Endothelial cell of hepatic sinusoid (primary cell): Measurements from ENCODE around the gene HSBP1L1.

Experiments used
- in situ Hi-C: cut with HindIII; loops from 2 replicates; pipeline ENCODE4 v1.10.0; 2017; ENCODE audit warnings: low sequenced_read_pairs

HSBP1L1 gene

DNA sequence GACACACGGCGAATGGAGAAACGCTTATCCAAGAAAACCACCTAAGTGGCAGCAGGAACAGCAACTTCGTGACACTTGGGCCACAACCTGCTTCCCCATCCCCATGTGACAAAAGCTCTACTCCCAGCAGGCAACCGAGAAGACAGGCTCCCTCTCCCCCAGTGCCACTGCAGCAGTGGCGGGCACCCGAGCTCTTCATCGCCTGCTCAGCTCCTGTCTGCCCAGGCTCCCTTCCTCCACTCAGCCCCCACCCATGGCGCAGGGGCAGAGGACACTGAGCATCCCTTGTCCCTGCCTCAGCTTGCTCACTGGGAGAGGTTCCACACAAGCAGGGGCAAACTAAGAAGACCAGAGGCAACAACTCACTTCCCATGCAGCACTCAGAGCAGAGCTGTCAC, 35.9 kb upstream of the HSBP1L1 start:
- in situ Hi-C loops = loop anchor here (5.0 kb wide), 1 partner anchor 46 kb away; no protein-coding TSS in a partner anchor

DNA sequence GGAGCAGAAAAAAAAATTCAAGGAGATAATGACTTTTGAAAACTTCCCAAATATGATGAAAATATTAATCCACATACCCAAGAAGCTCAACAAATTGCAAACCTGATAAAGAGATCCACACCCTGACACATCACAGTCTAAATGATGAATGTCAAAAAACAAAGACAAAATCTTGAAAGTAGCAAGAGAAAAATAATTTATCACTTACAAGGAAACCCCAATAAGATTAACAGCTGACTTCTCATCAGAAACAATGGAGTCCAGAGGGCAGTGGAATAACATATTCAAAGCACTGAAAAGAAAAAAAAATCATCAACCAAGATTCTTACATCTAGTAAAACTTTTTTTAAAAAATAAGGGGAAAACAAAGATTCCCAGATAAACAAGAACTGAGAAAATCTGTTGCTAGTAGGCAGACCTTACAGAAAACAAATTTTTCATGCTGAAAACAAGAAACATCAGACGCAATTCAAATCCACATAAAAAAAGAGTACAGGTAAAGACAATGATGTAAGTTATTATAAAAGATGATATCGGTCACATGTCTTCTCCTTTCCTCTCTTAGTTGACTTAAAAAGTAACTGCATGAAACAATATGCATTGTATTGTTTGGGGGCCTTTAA, 34.3 kb upstream of the HSBP1L1 start:
- in situ Hi-C loops = no loop called here

DNA sequence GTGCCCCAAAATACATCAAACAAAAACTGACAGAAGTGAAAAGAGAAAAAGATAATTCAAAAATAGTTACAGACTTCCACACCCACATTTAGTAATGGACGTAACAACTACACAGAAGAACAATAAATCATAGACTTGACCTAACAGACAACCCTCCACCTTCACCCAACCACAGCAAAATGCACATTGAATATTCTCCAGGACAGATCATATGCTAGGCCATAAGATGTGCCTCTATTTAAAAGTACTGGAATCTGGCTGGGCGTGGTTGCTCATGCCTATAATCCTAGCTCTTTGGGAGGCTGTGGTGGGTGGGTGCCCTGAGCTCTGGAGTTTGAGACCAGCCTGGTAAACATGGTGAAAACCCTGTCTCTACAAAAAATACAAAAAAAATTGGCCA, 33.0 kb upstream of the HSBP1L1 start:
- in situ Hi-C loops = no loop called here

DNA sequence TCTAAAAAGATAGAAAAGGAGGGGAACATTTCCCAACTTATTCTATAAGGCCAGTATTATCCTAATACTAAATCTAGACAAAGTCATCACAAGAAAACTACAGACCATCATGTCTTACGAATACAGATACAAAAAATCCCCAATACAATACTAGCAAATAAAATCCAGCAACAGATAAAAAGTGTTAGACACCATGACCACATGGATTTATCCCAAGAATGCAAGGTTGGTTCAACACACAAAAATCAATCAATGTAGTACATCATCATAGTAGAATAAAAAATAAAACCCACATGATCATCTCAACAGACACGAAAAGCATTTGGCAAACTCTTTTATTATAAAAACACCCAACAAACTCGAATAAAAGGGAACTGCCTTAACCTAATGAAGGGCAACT, 31.5 kb upstream of the HSBP1L1 start:
- in situ Hi-C loops = no loop called here

DNA sequence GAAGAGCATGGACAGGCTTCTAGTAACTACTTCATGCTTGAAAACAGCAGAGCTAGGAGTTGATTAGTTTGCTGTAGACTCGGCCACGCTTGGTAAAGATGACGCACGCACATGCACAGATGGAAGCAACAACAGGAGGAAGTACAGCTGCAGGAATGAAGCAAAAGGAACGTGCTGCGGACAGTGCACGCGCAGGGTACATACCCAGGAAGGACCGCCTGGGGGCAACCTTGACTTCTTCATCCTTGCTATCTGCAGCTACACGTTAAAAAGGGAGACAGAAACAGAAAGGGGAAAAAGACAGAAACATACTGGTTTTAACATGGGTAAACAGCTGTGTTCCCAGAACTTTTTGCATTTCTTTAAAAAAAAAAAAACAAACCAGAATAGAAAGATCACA, 30.7 kb upstream of the HSBP1L1 start:
- in situ Hi-C loops = no loop called here

DNA sequence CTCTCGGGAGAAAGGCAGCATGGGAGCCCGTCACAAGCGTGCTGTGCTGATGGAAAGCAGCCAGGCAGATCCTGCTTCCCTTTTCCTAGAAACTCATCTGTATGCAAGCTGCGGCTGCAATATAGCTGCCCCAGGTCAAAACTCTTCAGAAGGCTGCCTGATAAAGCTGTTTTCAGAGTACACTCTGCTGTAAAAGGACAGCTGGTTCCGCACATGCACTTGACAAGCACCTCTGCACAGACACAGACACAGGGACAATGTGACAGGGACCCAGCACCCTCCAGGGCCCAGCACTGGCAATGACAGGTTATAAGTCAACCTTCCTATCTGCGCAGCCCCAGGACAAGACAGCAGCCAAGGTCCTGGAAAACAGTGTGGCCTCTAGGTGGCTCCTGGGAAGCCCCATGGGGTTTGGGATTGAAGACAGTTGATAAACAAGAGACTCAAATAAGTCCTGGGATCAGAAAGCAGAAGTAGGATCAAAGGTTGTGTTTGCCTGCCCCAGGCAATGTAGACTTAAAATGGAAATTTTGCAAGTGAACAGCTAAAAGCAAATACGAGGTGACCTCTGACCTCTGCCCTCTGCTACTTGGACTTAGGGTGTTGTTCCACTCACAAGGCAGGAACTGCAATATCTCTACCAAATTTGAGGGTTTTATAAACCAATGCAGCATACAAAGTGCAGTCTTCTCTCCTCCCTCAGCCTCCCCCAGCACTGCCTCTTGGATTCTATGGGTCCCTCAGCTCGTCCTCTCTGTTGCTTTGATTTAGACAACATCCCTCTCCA, 29.9 kb upstream of the HSBP1L1 start:
- in situ Hi-C loops = no loop called here

DNA sequence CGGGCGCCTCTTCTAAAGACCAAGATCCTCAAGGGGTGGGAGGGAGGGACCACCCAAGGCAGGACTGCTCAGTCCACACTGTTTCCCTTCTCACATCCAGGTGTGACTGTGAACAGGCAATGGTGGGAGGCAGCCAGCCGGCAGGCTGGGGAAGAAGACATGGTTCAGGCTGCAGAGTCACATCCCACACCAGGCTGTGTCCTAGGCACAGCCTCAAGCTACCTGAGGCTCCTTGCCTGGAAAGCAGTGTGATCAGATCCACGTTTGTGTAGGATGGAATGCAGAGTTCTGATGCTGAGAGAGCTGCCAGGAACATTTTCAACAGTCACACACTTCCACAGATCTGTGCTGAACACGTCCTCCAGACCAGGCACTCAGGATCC, 29.4 kb upstream of the HSBP1L1 start:
- in situ Hi-C loops = no loop called here

DNA sequence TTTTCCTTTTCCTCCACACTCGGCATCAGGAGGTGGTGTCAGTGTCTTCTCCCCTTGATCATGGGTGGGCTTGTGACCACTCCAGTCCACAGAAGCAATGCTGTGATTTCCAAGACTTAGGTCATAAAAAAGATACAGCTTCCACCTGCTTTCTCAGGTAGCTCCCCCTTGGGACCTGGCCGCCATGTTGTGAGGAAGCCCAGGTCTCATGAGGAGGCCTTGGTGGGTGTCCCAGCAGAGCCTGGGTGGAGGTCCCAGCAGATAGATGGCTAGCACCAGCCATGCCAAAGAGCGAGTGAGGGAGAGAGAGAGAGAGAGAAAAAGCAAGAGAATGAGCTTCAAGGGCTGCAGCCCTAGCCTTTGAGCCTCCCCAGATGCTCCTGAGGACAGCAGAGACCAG, 28.9 kb upstream of the HSBP1L1 start:
- in situ Hi-C loops = no loop called here

DNA sequence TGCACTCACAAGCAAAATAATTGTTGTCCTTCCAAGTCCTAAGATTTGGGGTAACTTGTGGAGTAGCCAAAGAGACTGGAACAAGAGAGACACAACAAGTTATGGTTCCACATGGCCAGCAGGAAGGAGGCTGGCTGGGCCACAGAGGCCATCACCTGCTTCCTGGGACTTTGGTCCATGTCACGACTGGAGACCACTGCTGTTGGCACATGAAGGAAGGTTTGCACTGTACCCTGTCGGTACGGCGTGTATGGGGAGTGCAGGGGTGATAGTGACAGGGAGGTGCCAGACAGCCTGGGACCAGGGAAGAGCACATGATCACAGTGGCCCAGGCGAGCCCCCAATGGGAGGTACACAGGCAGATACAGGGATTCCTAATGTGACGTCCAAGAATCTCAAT, 28.5 kb upstream of the HSBP1L1 start:
- in situ Hi-C loops = no loop called here

DNA sequence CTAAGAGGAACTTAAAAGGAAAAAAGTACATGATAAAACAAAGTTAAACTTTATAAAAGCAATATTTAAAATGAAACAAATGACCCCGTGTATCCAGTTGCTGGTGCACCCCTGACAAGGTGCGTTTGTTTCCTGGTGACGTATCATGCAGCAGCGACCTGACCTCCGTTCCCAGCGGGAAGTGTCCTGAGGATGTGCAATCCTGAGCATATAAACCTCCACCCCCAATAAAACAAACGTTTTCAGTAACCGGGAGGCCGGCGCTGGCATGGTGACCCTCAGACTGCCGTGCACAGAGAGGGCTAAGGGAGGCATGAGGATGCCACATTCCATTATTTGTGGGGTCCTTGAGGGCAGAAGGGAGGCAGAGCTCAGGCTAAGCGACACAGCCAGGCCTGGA, 27.8 kb upstream of the HSBP1L1 start:
- in situ Hi-C loops = no loop called here

DNA sequence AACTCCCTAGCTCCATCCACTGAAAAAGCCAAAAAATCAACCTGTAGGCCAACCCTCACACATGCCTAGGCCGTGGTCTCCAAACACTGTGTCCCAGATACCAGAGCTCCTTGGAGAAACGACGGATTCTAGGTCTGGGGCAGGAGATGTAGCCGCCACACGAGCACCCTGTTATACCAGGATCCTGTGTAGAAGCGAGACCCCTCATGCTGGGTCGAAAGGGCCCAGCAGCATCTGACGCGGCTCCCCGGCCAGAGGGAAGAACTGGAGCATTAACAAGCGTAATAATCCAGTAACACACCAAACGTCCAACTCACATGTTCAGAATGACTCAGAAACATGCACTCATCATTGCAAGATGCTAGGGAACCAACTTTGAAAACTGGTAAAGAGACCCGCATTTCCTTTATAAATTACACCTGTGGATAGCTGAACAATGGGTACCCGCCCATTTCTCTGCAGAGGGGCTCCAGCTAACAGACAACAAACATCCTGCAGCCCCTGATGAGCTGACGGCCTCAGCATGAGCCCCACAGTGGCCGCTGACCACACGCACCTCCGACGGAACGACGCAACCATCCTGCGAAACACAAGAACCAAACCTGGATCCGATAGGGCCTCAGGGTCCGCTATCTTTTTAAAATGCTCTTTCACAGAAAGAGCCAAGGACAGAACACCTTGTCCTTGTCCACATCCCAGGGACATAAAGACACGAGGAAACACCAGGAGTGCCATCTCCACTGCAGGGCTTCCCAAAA, 27.2 kb upstream of the HSBP1L1 start:
- in situ Hi-C loops = no loop called here

DNA sequence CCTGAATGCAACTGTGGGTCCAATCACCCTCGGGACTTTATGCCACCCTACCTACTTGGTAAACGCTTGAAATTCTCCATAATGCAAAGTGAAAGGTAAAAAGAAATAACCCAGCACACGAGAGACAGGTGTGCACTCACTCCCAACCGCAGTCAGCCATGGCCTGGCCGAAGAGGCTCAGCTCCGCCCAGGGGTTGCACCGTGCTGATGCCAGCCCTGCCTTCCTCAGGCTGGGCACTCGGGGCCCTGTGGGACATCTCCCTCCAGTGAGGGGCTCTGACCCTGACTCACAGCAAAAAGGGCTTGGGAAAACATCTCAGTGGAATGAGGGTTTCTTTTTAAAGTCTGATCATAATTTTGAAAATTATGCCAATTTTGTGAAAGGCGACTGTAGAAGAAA, 26.2 kb upstream of the HSBP1L1 start:
- in situ Hi-C loops = no loop called here

DNA sequence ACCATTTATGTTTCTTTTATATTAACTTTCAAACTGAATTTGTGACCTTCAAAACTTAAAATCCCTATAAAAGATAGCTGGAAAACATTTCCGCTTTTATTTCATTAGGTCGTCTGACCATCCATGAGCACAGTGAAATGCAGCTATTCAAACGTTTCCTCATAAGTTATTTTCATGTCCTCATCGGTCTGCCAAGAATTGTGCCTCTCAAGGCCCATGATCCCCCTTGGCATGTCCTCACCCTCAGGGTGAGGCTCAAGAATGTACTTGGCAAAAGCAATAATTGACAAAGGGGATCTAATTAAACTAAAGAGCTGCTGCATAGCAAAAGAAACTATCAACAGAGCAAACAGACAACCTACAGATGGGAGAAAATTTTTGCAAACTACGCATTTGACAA, 25.3 kb upstream of the HSBP1L1 start:
- in situ Hi-C loops = no loop called here

DNA sequence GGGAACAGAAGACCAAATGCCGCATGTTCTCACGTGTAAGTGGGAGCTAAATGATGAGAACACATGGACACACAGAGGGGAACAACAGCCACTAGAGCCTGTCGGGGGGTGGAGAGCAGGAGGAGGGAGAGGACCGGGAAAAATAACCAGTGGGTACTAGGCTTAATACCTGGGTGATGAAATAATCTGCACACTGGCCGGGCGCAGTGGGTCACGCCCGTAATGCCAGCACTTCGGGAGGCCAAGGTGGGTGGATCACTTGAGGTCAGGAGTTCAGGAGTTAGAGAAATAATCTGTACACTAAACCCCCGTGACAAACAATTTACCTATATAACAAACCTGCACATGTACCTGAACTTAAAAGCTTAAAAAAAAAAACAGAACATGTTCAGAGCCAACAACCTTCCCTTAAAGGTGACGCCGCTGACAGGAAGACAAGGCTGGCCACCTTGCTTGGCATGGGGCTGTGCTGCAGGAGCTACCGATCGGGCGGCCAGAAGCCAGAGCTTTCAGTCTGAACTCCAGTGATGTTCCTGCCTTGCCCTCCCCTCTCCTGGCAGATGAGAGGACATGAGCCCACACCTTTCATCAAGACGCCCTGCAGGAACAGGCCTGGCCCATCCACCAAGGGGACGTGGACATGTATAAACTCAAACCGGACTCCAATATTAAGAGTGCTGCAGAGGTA, 24.2 kb upstream of the HSBP1L1 start:
- in situ Hi-C loops = no loop called here

DNA sequence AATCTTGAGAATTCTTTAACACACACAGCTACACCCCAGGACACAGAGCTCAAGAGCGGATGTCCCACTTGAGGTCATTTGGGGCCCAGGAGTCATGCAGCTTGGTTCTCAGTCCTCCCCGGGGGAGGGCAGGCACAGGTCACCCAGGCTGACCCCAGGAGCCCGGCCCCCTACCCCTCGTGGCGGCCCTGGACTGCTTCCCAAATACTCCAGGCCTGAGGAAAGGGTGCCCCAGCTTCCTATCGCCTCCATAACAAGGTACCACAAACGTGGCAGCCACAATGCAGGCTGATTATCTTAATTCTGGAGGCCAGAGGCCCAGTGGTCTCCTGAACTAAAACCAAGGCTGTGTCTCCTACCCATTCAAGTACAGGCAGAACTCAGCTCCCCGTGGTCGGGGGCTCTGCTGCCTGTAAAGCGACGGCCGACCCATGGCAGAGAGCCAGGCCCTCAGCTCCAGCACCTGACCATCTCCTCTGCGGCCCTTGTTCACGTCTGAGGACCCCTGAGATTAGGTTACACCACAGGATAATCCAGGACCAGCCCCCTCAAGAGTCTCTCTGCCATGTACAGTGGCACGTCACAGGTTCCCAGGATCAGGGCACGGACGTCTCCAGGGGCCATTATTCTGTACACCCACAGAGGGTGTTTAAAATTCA, 23.5 kb upstream of the HSBP1L1 start:
- in situ Hi-C loops = no loop called here

DNA sequence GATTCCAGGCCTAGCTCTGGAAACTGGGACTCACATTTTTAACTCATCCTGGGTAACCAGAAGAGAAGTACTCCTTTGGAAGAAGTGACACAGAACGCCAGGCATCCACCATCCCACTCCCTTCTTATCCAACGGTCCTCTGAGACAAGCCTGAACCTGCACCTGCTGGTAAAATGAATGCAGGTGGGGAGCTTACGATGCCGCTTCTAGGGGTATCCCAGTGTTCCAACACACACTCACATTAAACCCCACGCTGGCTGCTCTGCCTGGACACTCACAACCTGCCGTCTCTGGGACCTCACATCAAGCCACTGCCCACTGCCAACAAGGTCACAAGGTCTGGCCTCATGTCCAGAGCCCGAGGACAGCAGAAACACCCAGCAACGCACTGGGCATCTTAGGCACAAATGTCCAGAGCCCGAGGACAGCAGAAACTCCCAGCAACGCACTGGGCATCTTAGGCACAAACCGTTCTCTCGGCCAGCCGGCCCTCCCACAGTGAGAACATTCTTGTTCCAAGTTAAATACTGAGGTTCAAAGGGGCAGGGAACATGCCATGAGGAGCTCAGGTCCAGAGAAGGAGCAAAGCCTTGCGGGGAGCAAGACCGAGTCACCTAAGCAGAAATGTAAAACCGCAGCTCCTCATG, 22.8 kb upstream of the HSBP1L1 start:
- in situ Hi-C loops = no loop called here

DNA sequence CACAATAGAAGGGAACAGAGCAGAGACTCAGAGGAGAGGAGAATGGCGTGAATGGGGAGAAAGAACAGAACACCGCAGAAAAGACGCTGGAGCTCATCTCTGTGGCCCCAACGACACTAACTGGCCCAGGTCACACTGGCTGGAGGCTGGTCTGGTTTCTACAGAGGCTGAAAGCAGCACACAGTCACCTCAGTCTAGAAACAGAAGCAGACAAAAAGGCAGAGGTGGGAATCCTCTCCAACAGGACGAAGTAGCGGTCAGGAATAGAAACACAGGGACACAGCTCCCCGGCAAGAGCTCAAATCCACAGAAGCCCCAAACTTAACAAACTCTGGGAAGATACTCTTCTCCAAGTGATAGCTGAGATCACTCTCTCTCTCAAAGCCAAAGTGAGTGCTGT, 22.2 kb upstream of the HSBP1L1 start:
- in situ Hi-C loops = no loop called here

DNA sequence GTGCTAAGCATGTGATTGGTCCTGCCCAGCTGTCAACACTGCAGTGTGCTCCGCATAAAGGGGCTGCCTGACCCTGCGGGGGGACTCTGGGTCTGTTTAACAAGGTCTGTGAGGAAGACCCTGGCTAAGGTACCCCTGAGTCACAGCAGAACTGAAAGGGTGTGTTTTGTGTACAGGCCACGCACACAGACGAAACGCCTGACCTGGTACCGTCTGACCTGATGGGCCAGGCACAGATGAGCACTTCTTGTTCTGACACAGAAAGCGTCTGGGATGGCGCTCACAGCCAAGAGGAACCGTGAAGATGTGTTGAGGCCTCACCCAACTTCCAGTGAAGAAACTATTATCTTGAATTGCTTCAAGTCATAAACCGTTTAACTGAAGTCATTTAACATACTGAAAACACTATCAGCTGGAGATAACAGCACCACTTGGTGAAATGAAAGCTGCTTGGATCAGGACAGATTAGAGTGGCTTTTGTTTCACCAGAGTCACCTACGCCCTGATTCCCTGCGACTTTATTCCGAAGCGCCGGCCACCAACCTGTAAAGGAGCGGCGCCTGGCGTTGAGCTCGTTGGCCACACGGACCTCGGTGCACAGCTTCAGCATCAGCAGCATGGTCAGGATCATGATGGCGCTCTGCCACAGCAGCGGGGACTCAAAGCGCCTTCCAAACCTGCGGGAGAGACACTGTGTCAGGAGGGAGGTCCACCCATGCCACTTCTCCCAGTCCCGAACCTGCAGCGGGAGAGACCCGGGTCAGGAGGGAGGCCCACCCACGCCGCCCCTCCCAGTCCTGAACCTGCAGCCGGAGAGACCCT, 21.4 kb upstream of the HSBP1L1 start:
- in situ Hi-C loops = no loop called here

DNA sequence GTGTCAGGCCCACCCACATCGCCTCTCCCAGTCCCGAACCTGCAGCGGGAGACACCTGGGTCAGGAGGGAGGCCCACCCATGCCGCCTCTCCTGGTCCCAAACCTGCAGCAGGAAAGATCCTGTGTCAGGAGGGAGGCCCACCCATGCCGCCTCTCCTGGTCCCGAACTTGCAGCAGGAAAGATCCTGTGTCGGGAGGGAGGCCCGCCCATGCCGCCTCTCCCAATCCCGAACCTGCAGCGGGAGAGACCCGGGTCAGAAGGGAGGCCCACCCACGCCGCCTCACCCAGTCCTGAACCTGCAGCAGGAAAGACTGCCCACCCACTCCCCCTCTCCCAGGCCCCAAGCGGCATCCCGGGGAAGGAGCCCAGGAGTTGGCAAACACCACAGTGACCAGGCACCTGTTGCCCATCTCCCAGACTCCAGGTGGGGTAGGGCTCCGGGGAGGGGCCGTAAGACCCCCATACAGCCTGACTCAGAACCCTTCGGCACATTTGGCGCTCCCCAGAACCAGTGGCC, 20.8 kb upstream of the HSBP1L1 start:
- in situ Hi-C loops = no loop called here
